Measurements from ENCODE around the gene CDKAL1.
"Not testable (repeated sequence)": the region's sequence is repeated elsewhere in the genome, so short reads cannot be mapped to it uniquely, and the experiment has no call there.

The CDKAL1 gene

DNA sequence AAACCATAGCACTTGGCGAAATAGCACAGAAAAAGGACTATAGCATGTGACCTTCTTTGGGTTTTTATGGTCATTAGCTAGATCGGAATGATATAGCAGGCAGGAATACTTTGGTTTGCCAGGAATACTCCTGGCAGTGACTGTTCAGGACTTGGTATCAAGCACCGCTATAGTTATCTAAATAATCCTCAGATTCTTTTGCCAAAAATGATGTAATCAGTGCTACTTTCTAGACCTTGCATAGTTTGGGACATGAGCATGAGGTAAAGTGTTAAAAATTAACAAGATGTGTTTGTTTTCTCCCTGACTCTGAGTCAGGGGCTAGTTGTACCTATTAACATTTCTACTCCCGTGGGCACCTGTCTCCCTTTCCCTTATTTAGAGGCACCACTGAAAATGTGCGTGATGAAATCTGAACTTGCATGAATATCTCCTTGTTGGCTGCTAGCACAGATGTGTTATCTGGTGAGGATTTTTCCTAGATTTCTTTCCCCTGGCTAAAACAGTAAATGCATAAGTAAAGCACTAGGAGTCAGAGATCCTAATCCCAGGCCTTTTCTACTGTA lies 511.0 kb downstream of the CDKAL1 start:
- no peak for DNase-seq

GRCh38 chr6:21046276-21046675 lies 512.0 kb downstream of the CDKAL1 start:
- DNase-seq, result no peak

DNA sequence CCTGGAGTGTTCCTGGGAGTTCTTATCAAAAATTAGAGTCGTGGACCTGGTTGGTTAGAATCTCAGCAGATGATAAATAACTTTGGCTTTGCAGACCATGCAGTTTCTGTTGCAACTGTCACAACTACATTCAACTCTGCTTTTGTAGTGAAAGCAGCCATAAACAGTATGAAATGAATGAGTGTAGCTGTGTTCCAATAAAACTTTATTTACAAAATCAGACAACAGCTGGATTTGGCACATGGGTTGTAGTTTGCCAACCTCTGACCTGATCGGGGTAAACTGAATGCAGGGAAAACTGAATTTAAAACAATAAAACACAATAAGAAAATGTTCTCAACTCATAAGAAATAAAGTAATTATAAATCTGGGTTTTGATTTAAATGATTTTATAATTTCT lies 513.8 kb downstream of the CDKAL1 start:
- DNase-seq, result no peak

GRCh38 chr6:21049148-21049547 lies 514.9 kb downstream of the CDKAL1 start:
- DNase-seq, result no peak

GRCh38 chr6:21049572-21049971 lies 515.3 kb downstream of the CDKAL1 start:
- no peak for DNase-seq

- no peak for DNase-seq
Measured at GRCh38 chr6:21050935-21051334, 516.7 kb downstream of the CDKAL1 start.

DNA sequence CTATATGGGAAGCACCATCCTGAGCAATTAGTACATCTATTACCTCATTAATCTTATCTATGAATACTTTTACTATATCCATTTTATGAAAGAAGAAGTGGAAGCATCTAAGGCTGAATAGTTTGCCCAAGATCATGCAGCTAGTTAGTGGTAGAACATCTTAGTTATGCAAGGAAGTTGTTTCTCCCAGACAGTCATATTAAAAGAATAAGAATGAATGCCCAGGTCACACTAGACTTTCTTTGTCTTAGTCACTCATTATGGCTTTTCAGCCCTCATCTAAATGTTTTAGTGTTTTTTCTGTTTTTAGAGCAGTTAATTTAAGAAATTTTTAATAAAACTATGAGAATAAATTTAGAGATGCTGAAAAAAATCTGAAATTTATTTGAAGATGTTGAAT lies 517.5 kb downstream of the CDKAL1 start:
- no peak for DNase-seq

DNA sequence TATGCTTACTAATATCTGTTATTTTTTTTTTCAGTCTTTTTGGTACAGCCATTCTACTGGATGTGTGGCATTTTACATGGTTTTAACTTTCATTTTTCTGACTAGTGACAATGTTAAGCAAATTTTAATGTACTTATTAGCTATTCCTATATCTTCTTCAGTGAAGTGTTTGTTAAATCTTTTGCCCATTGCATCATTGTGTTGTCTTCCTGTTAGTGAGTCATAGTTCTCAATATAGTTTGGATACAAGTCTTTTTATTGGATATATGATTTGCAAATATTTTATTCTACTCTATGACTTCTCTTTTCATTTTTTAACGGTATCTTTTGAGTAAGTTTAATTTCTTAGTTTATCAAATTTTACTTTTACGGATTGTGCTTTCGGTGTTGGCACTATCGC lies 519.4 kb downstream of the CDKAL1 start:
- DNase-seq, result no peak

- DNase-seq, result not testable (repeated sequence)
Measured at GRCh38 chr6:21055480-21055879, 521.2 kb downstream of the CDKAL1 start.

DNA sequence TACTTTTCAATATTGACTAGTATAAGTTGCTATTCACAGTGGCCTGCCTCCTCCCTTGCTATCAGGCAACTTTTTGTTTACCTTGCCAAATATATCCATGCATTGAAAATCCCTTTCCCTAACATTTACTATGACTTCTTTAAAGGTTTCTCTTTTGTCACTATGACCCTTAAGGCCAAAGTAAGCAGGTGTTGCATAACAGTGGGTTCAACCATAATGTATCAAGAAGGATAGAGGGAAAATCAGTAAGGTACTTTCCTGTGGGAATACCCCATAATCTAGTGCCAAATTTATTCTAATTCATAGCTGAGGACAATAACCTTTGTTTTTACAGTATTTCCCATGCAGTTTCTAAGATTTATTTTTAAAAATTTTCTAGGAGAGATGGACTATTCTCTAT lies 527.6 kb downstream of the CDKAL1 start:
- no peak for DNase-seq

DNA sequence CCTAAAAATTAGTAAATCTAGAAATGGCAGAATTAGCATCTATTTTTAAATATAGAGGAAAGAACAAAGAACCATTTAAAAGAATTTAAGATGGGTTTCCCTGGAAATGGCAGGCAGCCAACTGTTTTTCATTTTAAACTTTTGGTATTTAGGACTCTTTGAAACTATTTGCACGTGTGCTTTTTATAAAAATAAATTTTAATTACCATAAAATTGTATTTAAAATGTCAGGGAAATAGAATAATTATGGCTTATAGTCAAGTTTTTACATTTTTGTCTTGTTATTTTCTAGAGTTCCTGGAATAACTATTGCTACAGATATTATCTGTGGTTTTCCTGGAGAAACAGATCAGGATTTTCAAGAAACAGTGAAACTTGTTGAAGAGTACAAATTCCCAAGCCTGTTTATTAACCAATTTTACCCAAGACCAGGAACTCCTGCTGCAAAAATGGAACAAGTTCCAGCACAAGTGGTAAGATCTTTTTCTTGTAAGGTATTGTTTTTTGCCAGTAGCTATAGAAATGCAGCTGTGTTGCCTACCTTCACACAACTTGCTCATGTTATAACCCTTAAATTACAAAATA lies 530.6 kb downstream of the CDKAL1 start:
- DNase-seq, result no peak

GRCh38 chr6:21067521-21067920 lies 533.3 kb downstream of the CDKAL1 start:
- DNase-seq, result no peak

DNA sequence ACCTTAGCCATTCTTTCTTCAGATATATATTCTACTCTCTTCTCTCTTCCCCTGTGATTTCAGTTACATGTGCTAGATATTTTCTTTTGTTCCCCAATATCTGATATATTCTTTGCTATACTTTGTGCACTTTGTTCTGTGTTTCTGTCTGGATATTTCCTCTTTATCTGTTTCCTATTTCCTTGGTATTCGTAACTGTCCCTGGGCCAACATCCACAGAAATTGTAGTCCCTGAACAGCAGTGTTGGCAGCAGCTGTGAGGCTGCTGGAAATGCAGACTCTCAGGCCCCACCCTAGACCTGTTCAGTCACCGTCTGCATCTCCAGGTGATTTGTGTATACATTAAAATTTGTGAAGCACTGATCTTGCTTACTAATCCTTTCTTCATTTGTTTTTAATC lies 536.4 kb downstream of the CDKAL1 start:
- DNase-seq, result no peak

DNA sequence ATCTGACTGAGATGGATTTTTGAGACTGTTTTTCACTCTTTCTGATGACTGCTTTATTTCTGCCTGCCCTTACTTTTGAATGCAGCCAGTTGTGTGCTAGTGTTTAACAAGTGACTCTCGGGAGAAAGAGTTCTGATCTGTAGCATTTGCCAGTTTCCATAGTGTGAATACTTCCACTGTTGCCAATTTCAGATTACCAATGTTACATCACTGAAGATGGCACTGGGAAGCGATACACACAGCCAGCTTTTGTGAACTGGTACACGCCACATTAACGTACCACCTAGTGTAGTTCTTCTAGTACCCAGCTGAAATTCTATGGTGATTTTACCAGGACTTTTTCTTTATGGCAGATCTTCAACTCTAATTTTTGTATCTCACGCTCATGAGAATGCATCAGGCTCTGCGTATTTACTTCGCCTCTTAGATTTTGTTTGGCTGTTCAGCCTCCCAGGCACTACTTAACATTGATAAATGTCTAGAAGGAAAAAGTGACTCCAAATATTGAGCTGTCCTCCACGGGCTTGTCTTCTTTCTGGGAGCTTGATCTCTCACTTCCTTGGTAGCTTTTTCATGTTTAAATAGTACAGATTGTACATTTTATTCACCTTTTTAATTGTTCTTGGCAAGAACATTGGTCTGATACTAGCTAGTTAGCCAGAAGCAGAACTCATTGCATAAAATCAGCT lies 537.7 kb downstream of the CDKAL1 start:
- DNase-seq, result no peak

DNA sequence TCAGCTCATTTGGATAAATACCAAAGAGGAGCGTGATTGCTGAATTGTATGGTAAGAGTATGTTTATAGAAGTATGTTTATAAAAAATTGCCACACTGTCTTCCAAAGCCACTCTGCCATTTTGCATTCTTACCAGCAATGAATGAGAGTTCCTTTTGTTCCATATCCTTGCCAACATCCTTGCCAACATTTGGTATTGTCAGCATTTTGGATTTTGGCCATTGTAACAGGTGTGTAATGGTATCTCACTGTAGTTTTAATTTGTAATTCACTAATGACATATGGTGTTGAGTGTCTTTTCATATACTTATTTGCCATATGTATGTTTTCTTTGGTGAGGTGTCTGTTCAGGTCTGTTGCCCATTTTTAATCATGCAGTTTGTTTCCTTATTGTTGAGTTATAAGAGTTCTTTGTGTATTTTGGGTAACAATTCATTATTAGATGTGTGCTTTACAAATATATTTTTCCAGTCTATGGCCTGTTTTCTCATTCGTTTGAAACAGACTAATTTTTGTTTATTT lies 539.1 kb downstream of the CDKAL1 start:
- no peak for DNase-seq

DNA sequence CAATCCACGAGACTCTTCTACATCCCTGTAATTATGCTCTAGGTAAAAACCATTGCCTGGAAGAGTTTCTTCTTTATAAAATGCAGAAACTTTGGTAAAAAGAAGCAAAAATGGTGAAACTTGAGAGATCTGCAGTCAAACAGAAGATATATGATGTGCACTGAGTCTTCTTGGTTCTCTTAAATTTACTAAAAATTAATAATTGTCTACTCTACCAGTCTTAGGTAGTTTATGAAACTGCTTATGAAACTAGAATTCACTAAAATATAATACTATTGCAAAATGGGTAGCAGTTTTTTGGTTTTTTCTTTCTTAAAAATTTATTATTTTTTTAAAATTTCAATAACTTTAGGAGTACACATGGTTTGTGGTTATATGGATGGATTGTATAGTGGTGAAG lies 540.2 kb downstream of the CDKAL1 start:
- no peak for DNase-seq

GRCh38 chr6:21075986-21076385 lies 541.7 kb downstream of the CDKAL1 start:
- no peak for DNase-seq

DNA sequence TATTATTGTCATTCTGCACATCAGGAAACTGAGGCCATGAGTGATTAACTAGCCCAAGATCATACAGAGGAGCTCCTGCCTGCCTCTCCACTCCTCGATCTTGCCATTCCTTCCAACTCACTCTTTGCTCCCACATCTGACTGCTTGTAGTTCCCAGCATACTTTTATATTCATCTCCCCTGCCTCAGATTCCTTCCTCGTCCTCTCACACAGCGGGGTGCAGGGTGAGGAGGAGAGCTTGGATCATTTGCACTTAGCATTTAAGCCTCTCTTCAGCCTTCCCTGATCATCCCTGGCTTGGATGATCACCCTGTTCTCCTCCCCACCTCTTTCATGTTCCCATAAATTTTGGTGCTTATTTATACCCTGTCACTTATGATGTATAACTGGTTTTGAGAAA lies 544.2 kb downstream of the CDKAL1 start:
- no peak for DNase-seq

GRCh38 chr6:21079468-21080048 lies 545.3 kb downstream of the CDKAL1 start:
- no peak for DNase-seq

GRCh38 chr6:21080221-21080620 lies 546.0 kb downstream of the CDKAL1 start:
- no peak for DNase-seq

- no peak for DNase-seq
Measured at GRCh38 chr6:21082091-21082490, 547.8 kb downstream of the CDKAL1 start.

DNA sequence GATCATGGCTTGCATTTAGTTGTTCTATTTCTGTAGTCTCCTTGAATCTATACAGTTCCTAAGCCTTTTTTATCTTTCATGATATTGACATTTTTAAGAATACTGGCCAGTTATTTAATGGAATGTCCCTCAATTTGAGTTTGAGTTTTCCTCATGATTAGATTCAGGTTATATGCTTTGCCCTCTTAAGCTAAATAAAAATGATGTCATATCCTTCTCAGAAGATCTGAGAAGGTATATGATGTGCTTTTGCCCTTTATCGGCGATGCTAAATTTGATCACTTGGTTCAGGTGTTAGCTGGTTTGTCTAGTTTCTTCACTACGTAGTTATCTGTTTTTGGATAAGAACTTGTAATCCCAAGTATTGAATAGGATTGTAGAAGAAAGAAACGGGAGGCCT lies 549.5 kb downstream of the CDKAL1 start:
- DNase-seq, result no peak

DNA sequence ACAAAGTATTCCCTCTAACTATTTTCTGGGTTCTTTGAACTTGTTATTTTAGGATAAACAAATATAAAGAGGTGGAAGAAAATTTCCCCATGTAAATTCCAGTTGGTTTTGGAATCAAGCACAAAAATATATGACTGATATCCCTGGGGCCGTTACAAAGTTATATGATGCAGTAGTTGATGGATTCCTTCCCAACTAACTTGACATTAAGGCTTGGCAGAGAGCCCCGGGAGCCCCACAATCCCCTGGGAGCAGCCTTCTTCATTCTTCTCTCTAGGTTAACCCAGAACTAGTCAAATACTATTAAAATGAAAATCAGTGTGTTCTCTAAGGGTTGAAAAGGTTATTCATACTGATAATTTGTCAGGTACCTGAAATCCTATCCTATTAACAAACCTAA lies 550.4 kb downstream of the CDKAL1 start:
- DNase-seq, result no peak

GRCh38 chr6:21085211-21085610 lies 551.0 kb downstream of the CDKAL1 start:
- DNase-seq, result no peak

Data from NCI-H187 treated with DMSO at 0.1 percent for 48 hours (cell line).